SK-N-SH treated with all-trans-retinoic acid at 6 μM for 48 hours (cell line): ENCODE results near the gene SEMA7A.

Experiments used
- ATAC-seq: fragments of 200-7000 bp; cut with Tn5 transposase; 3 replicates; pipeline ENCODE4 v1.9.1; 2020; ENCODE audit warnings: mild to moderate bottlenecking, moderate library complexity
- ARNTL ChIP-seq: fragments of 450-650 bp; formaldehyde crosslinking; IDR thresholded peaks from 2 replicates; pipeline ENCODE4 v1.5.0; 2020; ENCODE audit warnings: low read depth, mild to moderate bottlenecking, moderate library complexity, borderline replicate concordance
- BACH2 ChIP-seq: fragments of 250-450 bp; sonication (Bioruptor Pico); IDR thresholded peaks from 2 replicates; pipeline ENCODE4 v1.9.0; 2021; ENCODE audit warnings: mild to moderate bottlenecking, borderline replicate concordance
- CREB5 ChIP-seq: fragments of 250-450 bp; sonication (Bioruptor Pico); IDR thresholded peaks from 2 replicates; pipeline ENCODE4 v1.5.1; 2020; ENCODE audit warnings: low read depth, mild to moderate bottlenecking, moderate library complexity
- CSDC2 ChIP-seq: fragments of 250-450 bp; sonication (Bioruptor Pico); IDR thresholded peaks from 2 replicates; pipeline ENCODE4 v1.5.0; 2020; ENCODE audit warnings: mild to moderate bottlenecking, moderate library complexity
- CSRNP3 ChIP-seq: fragments of 250-450 bp; sonication (Bioruptor Pico); IDR thresholded peaks from 2 replicates; pipeline ENCODE4 v1.5.1; 2021; ENCODE audit warnings: mild to moderate bottlenecking, moderate library complexity
- ESRRG ChIP-seq: fragments of 250-450 bp; sonication (Bioruptor Pico); IDR thresholded peaks from 2 replicates; pipeline ENCODE4 v1.6.1; 2021; ENCODE audit warnings: mild to moderate bottlenecking
- GLIS3 ChIP-seq: fragments of 250-450 bp; sonication (Bioruptor Pico); IDR thresholded peaks from 2 replicates; pipeline ENCODE4 v1.5.0; 2020; ENCODE audit warnings: mild to moderate bottlenecking, moderate library complexity
- ISL1 ChIP-seq: fragments of 250-450 bp; sonication (Bioruptor Pico); IDR thresholded peaks from 2 replicates; pipeline ENCODE4 v2.1.2; 2022; ENCODE audit warnings: mild to moderate bottlenecking, moderate library complexity
- OSR1 ChIP-seq: fragments of 250-450 bp; sonication (Bioruptor Pico); IDR thresholded peaks from 2 replicates; pipeline ENCODE4 v1.8.0; 2022; ENCODE audit warnings: moderate library complexity, mild to moderate bottlenecking, inconsistent platforms
- PPARA ChIP-seq: fragments of 250-450 bp; sonication (Bioruptor Pico); IDR thresholded peaks from 2 replicates; pipeline ENCODE4 v1.5.0; 2020; ENCODE audit warnings: mild to moderate bottlenecking, borderline replicate concordance
- RARB ChIP-seq: fragments of 250-450 bp; sonication (Bioruptor Pico); IDR thresholded peaks from 2 replicates; pipeline ENCODE4 v1.8.0; 2021; ENCODE audit warnings: mild to moderate bottlenecking, moderate library complexity
- SNAI2 ChIP-seq: fragments of 250-450 bp; sonication (Bioruptor Pico); IDR thresholded peaks from 2 replicates; pipeline ENCODE4 v1.5.0; 2020; ENCODE audit warnings: mild to moderate bottlenecking, moderate library complexity
- TCF4 ChIP-seq: fragments of 250-450 bp; sonication (Bioruptor Pico); IDR thresholded peaks from 2 replicates; pipeline ENCODE4 v1.8.0; 2021; ENCODE audit warnings: mild to moderate bottlenecking, moderate library complexity, borderline replicate concordance
- TOX ChIP-seq: fragments of 250-450 bp; sonication (Bioruptor Pico); IDR thresholded peaks from 2 replicates; pipeline ENCODE4 v1.8.0; 2021; ENCODE audit warnings: mild to moderate bottlenecking, moderate library complexity, borderline replicate concordance
- TSHZ2 ChIP-seq: fragments of 250-450 bp; sonication (Bioruptor Pico); IDR thresholded peaks from 2 replicates; pipeline ENCODE4 v1.5.0; 2020; ENCODE audit warnings: mild to moderate bottlenecking, moderate library complexity
- ZC3H10 ChIP-seq: fragments of 250-450 bp; sonication (Bioruptor Pico); IDR thresholded peaks from 2 replicates; pipeline ENCODE4 v1.5.1; 2021; ENCODE audit warnings: mild to moderate bottlenecking, moderate library complexity
- ZFP3 ChIP-seq: fragments of 250-450 bp; sonication (Bioruptor Pico); IDR thresholded peaks from 2 replicates; pipeline ENCODE4 v1.5.0; 2020; ENCODE audit warnings: mild to moderate bottlenecking, moderate library complexity
- ZNF565 ChIP-seq: fragments of 450-650 bp; formaldehyde crosslinking; conservative IDR thresholded peaks from 2 replicates; pipeline ENCODE4 v1.5.0; 2020; ENCODE audit warnings: low read depth, mild to moderate bottlenecking, moderate library complexity
- ZNF70 ChIP-seq: fragments of 450-650 bp; formaldehyde crosslinking; IDR thresholded peaks from 2 replicates; pipeline ENCODE4 v1.5.0; 2020; ENCODE audit warnings: mild to moderate bottlenecking, moderate library complexity
- ZNF8 ChIP-seq: fragments of 450-650 bp; formaldehyde crosslinking; IDR thresholded peaks from 2 replicates; pipeline ENCODE4 v1.5.0; 2020; ENCODE audit warnings: mild to moderate bottlenecking, moderate library complexity

The SEMA7A gene

GRCh38 chr15:74388363-74388951 is 45.3 kb downstream of the SEMA7A start:
- TF ChIP-seq PPARA (CRISPR knock-in tag): no peak
- no peak for TF ChIP-seq SNAI2 (CRISPR knock-in tag)
- TF ChIP-seq CSRNP3 (CRISPR knock-in tag): no peak
- no peak for TF ChIP-seq OSR1 (CRISPR knock-in tag)
- TF ChIP-seq TOX (CRISPR knock-in tag): no peak
- no peak for TF ChIP-seq ZNF70 (CRISPR knock-in tag)
- no peak for TF ChIP-seq ZC3H10 (CRISPR knock-in tag)
- no peak for TF ChIP-seq RARB
- TF ChIP-seq ARNTL (CRISPR knock-in tag): no peak

GRCh38 chr15:74387621-74388362 is 46.0 kb downstream of the SEMA7A start:
- no peak; the same call in 2 of the 3 replicates for ATAC-seq
- no peak for TF ChIP-seq TSHZ2
- TF ChIP-seq, all 23 proteins: peak for 0

More at GRCh38 chr15:74388363-74388951, 45.3 kb downstream of the SEMA7A start:
- no peak for ATAC-seq

- TF ChIP-seq ESRRG (CRISPR knock-in tag) (no peak), TCF4 (CRISPR knock-in tag) (no peak), ZNF70 (CRISPR knock-in tag) (no peak)
- no peak for ATAC-seq
Measured at GRCh38 chr15:74387141-74387541, 46.6 kb downstream of the SEMA7A start.

GRCh38 chr15:74386496-74387140 is 47.1 kb downstream of the SEMA7A start:
- TF ChIP-seq ZFP3 (CRISPR knock-in tag) (no peak), BACH2 (CRISPR knock-in tag) (no peak), ZNF565 (no peak), ARNTL (CRISPR knock-in tag) (no peak), ZNF8 (CRISPR knock-in tag) (no peak), TCF4 (CRISPR knock-in tag) (no peak), ZNF70 (CRISPR knock-in tag) (no peak), CSDC2 (CRISPR knock-in tag) (no peak), ISL1 (CRISPR knock-in tag) (no peak), TOX (CRISPR knock-in tag) (no peak), PPARA (CRISPR knock-in tag) (no peak), ESRRG (CRISPR knock-in tag) (no peak), RARB (no peak), TSHZ2 (no peak), OSR1 (CRISPR knock-in tag) (no peak), CREB5 (CRISPR knock-in tag) (no peak), GLIS3 (CRISPR knock-in tag) (no peak)
- ATAC-seq: no peak
